SU-DHL-6 (cell line): ENCODE measurements around the gene CD47.

Experiments used
- H2AFZ ChIP-seq: fragments of 200-600 bp; sonication (generic); 2 replicates; pipeline ENCODE4 v1.6.1; 2014; ENCODE audit warnings: low read depth, mild to moderate bottlenecking, moderate library complexity, mixed read lengths, antibody characterized with exemption, low read length; ENCODE audit not compliant: severe bottlenecking
- H3F3A ChIP-seq: fragments of 200-600 bp; shearing (Covaris generic); 2 replicates; pipeline ENCODE4 v1.6.0; 2016; ENCODE audit warnings: antibody characterized with exemption, mild to moderate bottlenecking; ENCODE audit not compliant: insufficient read depth
- H3K27ac ChIP-seq: fragments of 200-600 bp; sonication (generic); 2 replicates; pipeline ENCODE4 v1.5.1; 2016; ENCODE audit warnings: low read depth, mild to moderate bottlenecking, low read length, moderate library complexity, mixed read lengths
- H3K27me3 ChIP-seq: fragments of 200-600 bp; sonication (generic), shearing (Covaris generic); 2 replicates; pipeline ENCODE4 v1.6.0; 2014; ENCODE audit warnings: mild to moderate bottlenecking, low read length
- H3K36me3 ChIP-seq: fragments of 200-600 bp; sonication (generic); 2 replicates; pipeline ENCODE4 v1.6.1; 2014; ENCODE audit warnings: mild to moderate bottlenecking, low read length, mixed read lengths
- H3K4me2 ChIP-seq: fragments of 300-600, 200-600 bp; shearing (Covaris generic), sonication (generic); 2 replicates; pipeline ENCODE4 v1.6.0; 2014; ENCODE audit warnings: low read length, low read depth, mild to moderate bottlenecking; ENCODE audit not compliant: poor library complexity, severe bottlenecking
- H3K4me3 ChIP-seq: fragments of 200-600 bp; sonication (generic); 2 replicates; pipeline ENCODE4 v1.5.1; 2014; ENCODE audit warnings: antibody characterized with exemption, low read length, mild to moderate bottlenecking, mixed read lengths; ENCODE audit not compliant: insufficient read depth, poor library complexity, severe bottlenecking
- H3K79me2 ChIP-seq: fragments of 200-600 bp; sonication (generic); 2 replicates; pipeline ENCODE4 v1.6.1; 2014; ENCODE audit warnings: mild to moderate bottlenecking, low read length, moderate library complexity; ENCODE audit not compliant: insufficient read depth
- H3K9ac ChIP-seq: fragments of 200-600 bp; sonication (generic); 2 replicates; pipeline ENCODE4 v1.7.0; 2014; ENCODE audit warnings: mild to moderate bottlenecking, low read length
- H3K9me2 ChIP-seq: fragments of 200-600 bp; sonication (generic); replicated peaks from 2 replicates; pipeline ENCODE4 v1.6.1; 2014; ENCODE audit warnings: low read length; ENCODE audit not compliant: insufficient read depth
- H3K9me3 ChIP-seq: fragments of 200-600 bp; sonication (generic); 2 replicates; pipeline ENCODE4 v1.6.1; 2014; ENCODE audit warnings: low read length, mixed read lengths; ENCODE audit not compliant: insufficient read depth
- H4K20me1 ChIP-seq: fragments of 200-600 bp; sonication (generic); 2 replicates; pipeline ENCODE4 v1.6.1; 2014; ENCODE audit warnings: low read depth, mild to moderate bottlenecking, antibody characterized with exemption, low read length, moderate library complexity, mixed read lengths
- CTCF ChIP-seq: fragments of 200-600 bp; sonication (generic); IDR thresholded peaks from one replicate; pipeline ENCODE4 v1.5.1; 2017; ENCODE audit warnings: antibody characterized with exemption, mild to moderate bottlenecking, low read length, moderate library complexity; ENCODE audit not compliant: insufficient read depth, poor library complexity, severe bottlenecking
- EZH2phosphoT487 ChIP-seq: fragments of 200-600 bp; sonication (generic), shearing (Covaris generic); conservative IDR thresholded peaks from 2 replicates; pipeline ENCODE4 v1.6.1; 2018; ENCODE audit warnings: mild to moderate bottlenecking, antibody characterized with exemption, low read length, moderate library complexity, mixed read lengths

The CD47 gene

GRCh38 chr3:108018552-108018951 lies 72.3 kb downstream of the CD47 start:
- H3K79me2 ChIP-seq: no peaks in the 10 kb centered on the region
- H3F3A ChIP-seq: no peaks in the 10 kb centered on the region
- no peaks in the 10 kb centered on the region for H3K9me2 ChIP-seq
- no peak overlapping the region for H3K4me2 ChIP-seq
- H3K9me3 ChIP-seq: no peaks in the 10 kb centered on the region
- H3K9ac ChIP-seq: no peak overlapping the region
- no peak overlapping the region for H3K4me3 ChIP-seq
- H3K27ac ChIP-seq: no peak overlapping the region
- TF ChIP-seq EZH2phosphoT487: no peak
- no peak for TF ChIP-seq CTCF
- no peaks in the 10 kb centered on the region for H3K36me3 ChIP-seq
- H3K27me3 ChIP-seq: no peaks in the 10 kb centered on the region
- H2AFZ ChIP-seq: no peak overlapping the region
- H4K20me1 ChIP-seq: no peaks in the 10 kb centered on the region

GRCh38 chr3:108017587-108017986 lies 73.2 kb downstream of the CD47 start:
- TF ChIP-seq EZH2phosphoT487 (no peak), CTCF (no peak)
- Histone ChIP-seq H3K79me2 (no peaks in the 10 kb centered on the region), H3K4me3 (no peak overlapping the region)

GRCh38 chr3:108014943-108015342 lies 75.9 kb downstream of the CD47 start:
- H3K9me3 ChIP-seq: no peaks in the 10 kb centered on the region
- no peak overlapping the region for H3K4me2 ChIP-seq
- no peak overlapping the region for H2AFZ ChIP-seq
- no peak overlapping the region for H3K9ac ChIP-seq
- no peaks in the 10 kb centered on the region for H3F3A ChIP-seq
- H3K4me3 ChIP-seq: no peak overlapping the region
- H3K79me2 ChIP-seq: no peaks in the 10 kb centered on the region
- no peaks in the 10 kb centered on the region for H3K27me3 ChIP-seq
- no peaks in the 10 kb centered on the region for H3K9me2 ChIP-seq
- no peaks in the 10 kb centered on the region for H3K36me3 ChIP-seq
- H3K27ac ChIP-seq: no peak overlapping the region
- TF ChIP-seq EZH2phosphoT487 (no peak), CTCF (no peak)
- H4K20me1 ChIP-seq: no peaks in the 10 kb centered on the region

More at GRCh38 chr3:108017587-108017986, 73.2 kb downstream of the CD47 start:
- no peaks in the 10 kb centered on the region for H3F3A ChIP-seq
- H3K9me2 ChIP-seq: no peaks in the 10 kb centered on the region
- H3K27ac ChIP-seq: no peak overlapping the region
- H3K9me3 ChIP-seq: no peaks in the 10 kb centered on the region
- H3K27me3 ChIP-seq: no peaks in the 10 kb centered on the region
- H3K4me2 ChIP-seq: no peak overlapping the region
- H3K36me3 ChIP-seq: no peaks in the 10 kb centered on the region
- no peak overlapping the region for H2AFZ ChIP-seq
- H4K20me1 ChIP-seq: no peaks in the 10 kb centered on the region
- H3K9ac ChIP-seq: no peak overlapping the region
